Astrocyte of the spinal cord (primary cell): Measurements from ENCODE around the gene LRIG3.
"Not testable (repeated sequence)": the region's sequence is repeated elsewhere in the genome, so short reads cannot be mapped to it uniquely, and the experiment has no call there.

Source experiments
- DNase-seq: peaks from one replicate; pipeline ENCODE4 v3.0.0; 2011; ENCODE audit warnings: low read depth, low spot score
- H3K4me3 ChIP-seq: 2 replicates; pipeline ENCODE4 v1.5.1; 2011; ENCODE audit warnings: low read depth, mild to moderate bottlenecking, low read length, moderate library complexity
- CTCF ChIP-seq: IDR thresholded peaks from 2 replicates; pipeline ENCODE4 v1.5.1; 2012; ENCODE audit warnings: low read depth, mild to moderate bottlenecking, low read length, inconsistent platforms
- in situ Hi-C: cut with HindIII; loops from 2 replicates; pipeline ENCODE4 v1.10.0; 2017; ENCODE audit warnings: low sequenced_read_pairs

The LRIG3 gene

GRCh38 chr12:58961906-58962305, 41.6 kb upstream of the LRIG3 start:
- H3K4me3 ChIP-seq = no peak overlapping the region
- TF ChIP-seq CTCF = no peak
- no peak for DNase-seq
- in situ Hi-C loops = no loop called here

GRCh38 chr12:58961166-58961565, 40.9 kb upstream of the LRIG3 start:
- in situ Hi-C loops = no loop called here
- no peak for DNase-seq
- no peak overlapping the region for H3K4me3 ChIP-seq
- no peak for TF ChIP-seq CTCF

GRCh38 chr12:58959639-58960300, 39.5 kb upstream of the LRIG3 start:
- in situ Hi-C loops = no loop called here
- TF ChIP-seq CTCF = no peak
- H3K4me3 ChIP-seq = no peak overlapping the region
- DNase-seq = no peak

- DNase-seq = no peak
- in situ Hi-C loops = no loop called here
- TF ChIP-seq CTCF = no peak
- H3K4me3 ChIP-seq = no peak overlapping the region
Measured at GRCh38 chr12:58957298-58957697, 37.0 kb upstream of the LRIG3 start.

- no peak for DNase-seq
- TF ChIP-seq CTCF = no peak
- H3K4me3 ChIP-seq = no peak overlapping the region
- in situ Hi-C loops = no loop called here
Measured at GRCh38 chr12:58955849-58956248, 35.5 kb upstream of the LRIG3 start.

GRCh38 chr12:58954002-58954401, 33.7 kb upstream of the LRIG3 start:
- in situ Hi-C loops = no loop called here
- TF ChIP-seq CTCF = no peak
- DNase-seq = no peak
- no peak overlapping the region for H3K4me3 ChIP-seq

- in situ Hi-C loops = no loop called here
- TF ChIP-seq CTCF = no peak
- H3K4me3 ChIP-seq = no peak overlapping the region
- DNase-seq = no peak
Measured at GRCh38 chr12:58950739-58951100, 30.4 kb upstream of the LRIG3 start.

- in situ Hi-C loops, H3K4me3 ChIP-seq, DNase-seq: not testable (repeated sequence)
Measured at GRCh38 chr12:58949954-58950738, 29.8 kb upstream of the LRIG3 start.
